CD4-positive, alpha-beta T cell treated with Interleukin-10 for 1 hour (primary cell): ENCODE measurements around the gene IL21R.

Experiments used
- DNase-seq: peaks from one replicate; pipeline ENCODE4 v3.0.0-alpha.2; 2020

Gene IL21R

GRCh38 chr16:27401768-27402568 lies at the start of gene IL21R:
Gene IL21R (plus strand): TSS chr16:27402174. CDS start chr16:27430072, 27,898 bp downstream.
- DNase-seq, result peak; percentile 89

- no peak for DNase-seq
Measured at GRCh38 chr16:27353853-27354252, 48.1 kb upstream of the IL21R start.

GRCh38 chr16:27355610-27356009 lies 46.4 kb upstream of the IL21R start:
- peak; percentile 51 for DNase-seq

- DNase-seq, result no peak
Measured at GRCh38 chr16:27356794-27357193, 45.2 kb upstream of the IL21R start.

GRCh38 chr16:27359051-27359450 lies 42.9 kb upstream of the IL21R start:
- DNase-seq, result no peak

GRCh38 chr16:27359615-27360014 lies 42.4 kb upstream of the IL21R start:
- DNase-seq, result no peak

GRCh38 chr16:27361987-27362386 lies 40.0 kb upstream of the IL21R start:
- DNase-seq, result no peak

- DNase-seq, result no peak
Measured at GRCh38 chr16:27362570-27363245, 39.3 kb upstream of the IL21R start.

GRCh38 chr16:27363246-27363632 lies 38.7 kb upstream of the IL21R start:
- no peak for DNase-seq

- DNase-seq, result no peak
Measured at GRCh38 chr16:27363797-27364196, 38.2 kb upstream of the IL21R start.

GRCh38 chr16:27364493-27365141 lies 37.4 kb upstream of the IL21R start:
- no peak for DNase-seq

GRCh38 chr16:27365142-27366089 lies 36.6 kb upstream of the IL21R start:
- DNase-seq, result no peak

GRCh38 chr16:27366687-27367460 lies 35.1 kb upstream of the IL21R start:
- no peak for DNase-seq

- peak; percentile 89 for DNase-seq
Measured at GRCh38 chr16:27367461-27368357, 34.3 kb upstream of the IL21R start.

GRCh38 chr16:27368358-27368722 lies 33.6 kb upstream of the IL21R start:
- no peak for DNase-seq

GRCh38 chr16:27369806-27370205 lies 32.2 kb upstream of the IL21R start:
- no peak for DNase-seq

GRCh38 chr16:27370318-27370717 lies 31.7 kb upstream of the IL21R start:
- DNase-seq, result no peak

- DNase-seq, result no peak
Measured at GRCh38 chr16:27373312-27373711, 28.7 kb upstream of the IL21R start.

GRCh38 chr16:27374221-27374803 lies 27.7 kb upstream of the IL21R start:
- no peak for DNase-seq

GRCh38 chr16:27374804-27375425 lies 27.1 kb upstream of the IL21R start:
- peak; percentile 49 for DNase-seq
